Stomach (tissue), 9 donors: ENCODE measurements around the gene FLVCR1. TPM values are rescaled to one million over a fixed set of nuclear protein-coding genes. Genes with fewer than 3 reads are reported as not detected.
"Not testable (repeated sequence)": the region's sequence is repeated elsewhere in the genome, so short reads cannot be mapped to it uniquely, and the experiment has no call there.

Source experiments
- DNase-seq, 2 donors: peaks; one replicate each; pipeline versions ENCODE4 v3.0.0 to v3.0.0-alpha.2; 2013 to 2019
- H3K27ac ChIP-seq, 5 donors: fragments of 200-600 bp in 4 of 5; sonication (generic) in 4 of 5; one replicate each; pipeline ENCODE4 v1.5.1; 2013 to 2019; ENCODE audit warnings: mild to moderate bottlenecking in 1 of 5, moderate library complexity in 1 of 5
- H3K27me3 ChIP-seq, 3 donors: fragments of 200-600 bp; sonication (generic); one replicate each; pipeline ENCODE4 v1.5.1; 2017 to 2019; ENCODE audit warnings: mixed run types in 1 of 3
- H3K36me3 ChIP-seq, 4 donors: fragments of 200-600 bp; sonication (generic); 1 replicate in 3 of 4; 2 replicates in 1 of 4; pipeline ENCODE4 v1.5.1; 2016 to 2019
- H3K4me1 ChIP-seq, 4 donors: fragments of 200-600 bp; sonication (generic); one replicate each; pipeline ENCODE4 v1.5.1; 2016 to 2019
- H3K4me3 ChIP-seq, 4 donors: fragments of 200-600 bp; sonication (generic) in 3 of 4; one replicate each; pipeline ENCODE4 v1.5.1; 2016 to 2019; ENCODE audit warnings: mild to moderate bottlenecking in 1 of 4
- H3K9me3 ChIP-seq, 4 donors: fragments of 200-600 bp; sonication (generic); one replicate each; pipeline ENCODE4 v1.5.1; 2016 to 2019
- EP300 ChIP-seq: sonication (generic); formaldehyde crosslinking; IDR thresholded peaks from one replicate; pipeline ENCODE4 v1.6.1; 2017; ENCODE audit warnings: antibody characterized with exemption
- POLR2A ChIP-seq, 4 donors: fragments of 450-650 bp; IDR thresholded peaks; one replicate each; pipeline ENCODE4 v1.6.1; 2016; ENCODE audit warnings: antibody characterized with exemption in 4 of 4, control low read depth in 2 of 4, mild to moderate bottlenecking in 1 of 4, moderate library complexity in 1 of 4
- POLR2AphosphoS5 ChIP-seq, 3 donors: sonication (generic); formaldehyde crosslinking; IDR thresholded peaks; one replicate each; pipeline ENCODE4 v1.6.1; 2016; ENCODE audit warnings: antibody characterized with exemption in 3 of 3
- WGBS, 5 donors: extraction: QIAGEN DNeasy Blood & Tissue Kit in 3 of 5; methylation state at CpG; one replicate each; pipeline versions ENCODE4 v1.1.5 to v1.1.7; 2013 to 2018; 5-methylcytosine and 5-hydroxymethylcytosine counted together
- intact Hi-C: fragments of 100-400 bp; cut with DNase I; formaldehyde crosslinking; loops from one replicate; pipeline ENCODE4 v1.15.1; 2023; ENCODE audit warnings: low total_unique reads
- polyA plus RNA-seq, 3 donors: library from polyadenylated mRNA; stranded (reverse); fragments of 200-250 nt; gene quantifications; one replicate each; pipeline ENCODE4 v1.2.3, GENCODE V29; 2013
- total RNA-seq, 5 donors: library from RNA; depleted of rRNA; stranded (reverse); fragments of >200 nt; gene quantifications; one replicate each; pipeline versions ENCODE4 v1.1.0 to v1.2.3, GENCODE V29; 2014 to 2016
- TF ChIP-seq, protein P1 (sequence below), 7 experiments: fragments of 450-650 bp in 4 of 7; fragments of 200-600 bp in 3 of 7; sonication (generic) in 3 of 7; IDR thresholded peaks; one replicate each; pipeline ENCODE4 v1.5.1; 2016 to 2019; ENCODE audit warnings: antibody characterized with exemption in 7 of 7, control low read depth in 2 of 7, mild to moderate bottlenecking in 1 of 7
- donor health status: healthy with polysubstance abuse.
- donor health status: Bipolar disorder and iron deficiency.
- donor health status: healthy.

The FLVCR1 gene
- total and polyA plus RNA-seq, 8 donors, result 0.61 to 19.1 (median 6.3) TPM

DNA sequence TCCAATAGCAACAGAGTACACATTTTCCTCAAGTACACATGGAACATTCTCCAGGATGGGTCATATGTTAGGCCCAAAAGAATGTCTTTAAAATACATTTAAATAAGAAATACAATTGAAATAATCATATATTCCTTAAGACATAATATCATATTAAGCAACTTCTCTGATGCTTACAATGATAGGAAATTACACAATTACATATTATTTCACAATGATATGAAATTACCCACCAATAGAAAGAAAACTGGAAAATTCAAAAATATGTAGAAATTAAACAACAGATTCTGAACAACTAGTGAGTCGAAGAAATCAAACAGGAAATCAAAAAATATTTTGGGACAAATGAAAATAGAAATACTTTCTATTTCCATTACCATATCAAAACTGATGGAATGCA lies 45.6 kb downstream of the FLVCR1 start:
- 90 to 100% (median 95%) methylated on average over 1 of the region's 1 CpG for WGBS, 5 donors
- H3K36me3 ChIP-seq, result peaks cover 0 to 17% (median 15%) of the 10 kb centered on the region in 4 donors
- no peak overlapping the region for H3K27ac ChIP-seq
- TF ChIP-seq POLR2AphosphoS5 (IDR thresholded peaks at IDR 0.05) (no peak), EP300 (no peak), POLR2A (IDR thresholded peaks at IDR 0.05) (no peak)
- TF ChIP-seq, protein P1, sequence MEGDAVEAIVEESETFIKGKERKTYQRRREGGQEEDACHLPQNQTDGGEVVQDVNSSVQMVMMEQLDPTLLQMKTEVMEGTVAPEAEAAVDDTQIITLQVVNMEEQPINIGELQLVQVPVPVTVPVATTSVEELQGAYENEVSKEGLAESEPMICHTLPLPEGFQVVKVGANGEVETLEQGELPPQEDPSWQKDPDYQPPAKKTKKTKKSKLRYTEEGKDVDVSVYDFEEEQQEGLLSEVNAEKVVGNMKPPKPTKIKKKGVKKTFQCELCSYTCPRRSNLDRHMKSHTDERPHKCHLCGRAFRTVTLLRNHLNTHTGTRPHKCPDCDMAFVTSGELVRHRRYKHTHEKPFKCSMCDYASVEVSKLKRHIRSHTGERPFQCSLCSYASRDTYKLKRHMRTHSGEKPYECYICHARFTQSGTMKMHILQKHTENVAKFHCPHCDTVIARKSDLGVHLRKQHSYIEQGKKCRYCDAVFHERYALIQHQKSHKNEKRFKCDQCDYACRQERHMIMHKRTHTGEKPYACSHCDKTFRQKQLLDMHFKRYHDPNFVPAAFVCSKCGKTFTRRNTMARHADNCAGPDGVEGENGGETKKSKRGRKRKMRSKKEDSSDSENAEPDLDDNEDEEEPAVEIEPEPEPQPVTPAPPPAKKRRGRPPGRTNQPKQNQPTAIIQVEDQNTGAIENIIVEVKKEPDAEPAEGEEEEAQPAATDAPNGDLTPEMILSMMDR (IDR thresholded peaks at IDR 0.05), result no peak
- no peaks in the 10 kb centered on the region for H3K27me3 ChIP-seq
- peaks cover 13 to 37% (median 27%) of the 10 kb centered on the region in 4 donors for H3K9me3 ChIP-seq
- no peak for DNase-seq
- no peaks in the 10 kb centered on the region for H3K4me1 ChIP-seq
- no peak overlapping the region for H3K4me3 ChIP-seq
- intact Hi-C loops, result no loop called here

DNA sequence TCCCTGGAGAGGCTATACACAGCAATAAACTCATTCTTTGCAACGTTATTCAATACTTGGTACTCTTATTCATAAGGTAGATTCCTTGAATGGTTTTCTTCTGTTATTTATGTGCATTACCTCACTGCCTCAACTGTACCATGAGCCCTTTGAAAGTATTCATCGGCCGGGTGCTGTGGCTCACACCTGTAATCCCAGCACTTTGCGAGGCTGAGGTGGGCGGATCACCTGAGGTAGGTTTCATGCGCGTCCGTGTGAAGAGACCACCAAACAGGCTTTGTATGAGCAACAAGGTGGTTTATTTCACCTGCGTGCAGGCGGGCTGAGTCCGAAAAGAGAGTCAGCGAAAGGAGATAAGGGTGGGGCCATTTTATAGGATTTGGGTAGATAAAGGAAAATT lies 50.0 kb downstream of the FLVCR1 start:
- 69 to 82% (median 77%) methylated on average over 12 of the region's 12 CpGs for WGBS, 5 donors
- intact Hi-C loops, H3K27ac ChIP-seq, H3K27me3 ChIP-seq, H3K9me3 ChIP-seq, H3K36me3 ChIP-seq, H3K4me1 ChIP-seq, DNase-seq, H3K4me3 ChIP-seq: not testable (repeated sequence)

DNA sequence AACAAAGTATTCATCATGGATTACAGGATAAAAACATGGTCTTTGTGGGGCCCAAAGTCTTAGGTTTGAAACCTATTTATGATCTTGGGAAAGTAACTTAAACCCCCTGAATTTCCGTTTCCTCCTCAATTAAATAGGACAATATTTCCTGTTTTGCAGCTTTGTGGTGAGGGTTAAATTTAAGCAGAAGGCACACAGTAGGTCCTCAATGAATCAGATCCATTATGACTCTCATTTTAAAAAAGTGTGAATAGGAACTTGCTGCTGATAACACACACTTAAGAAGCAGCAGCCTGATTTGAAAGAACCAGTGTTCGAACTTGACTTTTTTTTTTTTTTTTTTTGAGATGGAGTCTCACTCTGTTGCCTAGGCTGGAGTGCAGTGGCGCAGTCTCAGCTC lies 50.9 kb downstream of the FLVCR1 start:
- no peak for DNase-seq
- Histone ChIP-seq H3K27me3 (no peaks in the 10 kb centered on the region), H3K36me3 (no peaks in the 10 kb centered on the region), H3K9me3 (no peaks in the 10 kb centered on the region), H3K27ac (no peak overlapping the region), H3K4me3 (no peak overlapping the region), H3K4me1 (no peaks in the 10 kb centered on the region)
- WGBS, 5 donors, result 75 to 96% (median 93%) methylated on average over 2 to 3 of the region's 3 CpGs
- intact Hi-C loops, result no loop called here
- TF ChIP-seq, protein P1 (IDR thresholded peaks at IDR 0.05), result no peak
- TF ChIP-seq EP300, result no peak
- TF ChIP-seq POLR2A (IDR thresholded peaks at IDR 0.05), result no peak
- no peak for TF ChIP-seq POLR2AphosphoS5 (IDR thresholded peaks at IDR 0.05)

DNA sequence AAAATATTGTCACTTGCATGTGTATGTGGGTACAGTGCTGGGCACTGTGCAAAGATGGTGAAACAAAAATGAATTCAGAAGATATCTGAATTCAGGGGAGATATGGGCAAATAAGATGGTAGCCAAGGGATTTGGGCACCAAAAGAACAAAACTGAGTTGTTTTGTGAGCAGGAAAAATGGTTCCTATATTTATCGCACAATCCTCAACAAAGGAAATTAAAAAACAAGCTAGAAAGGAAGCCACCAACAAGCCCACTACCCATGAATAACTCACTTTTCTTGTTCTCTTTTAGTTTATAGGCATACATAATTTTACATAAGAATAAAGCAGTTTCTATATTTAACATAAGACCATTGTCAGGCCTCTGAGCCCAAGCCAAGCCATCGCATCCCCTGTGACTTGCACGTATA lies 51.6 kb downstream of the FLVCR1 start:
- WGBS, 5 donors, result 91 to 100% (median 96%) methylated on average over 3 of the region's 3 CpGs
- Histone ChIP-seq H3K27me3 (no peaks in the 10 kb centered on the region), H3K4me3 (no peak overlapping the region), H3K36me3 (no peaks in the 10 kb centered on the region), H3K4me1 (no peaks in the 10 kb centered on the region), H3K9me3 (no peaks in the 10 kb centered on the region), H3K27ac (no peak overlapping the region)
- no peak for DNase-seq
- intact Hi-C loops, result no loop called here
- no peak for TF ChIP-seq POLR2AphosphoS5 (IDR thresholded peaks at IDR 0.05)
- no peak for TF ChIP-seq EP300
- TF ChIP-seq, protein P1 (IDR thresholded peaks at IDR 0.05), result no peak
- TF ChIP-seq POLR2A (IDR thresholded peaks at IDR 0.05), result no peak

DNA sequence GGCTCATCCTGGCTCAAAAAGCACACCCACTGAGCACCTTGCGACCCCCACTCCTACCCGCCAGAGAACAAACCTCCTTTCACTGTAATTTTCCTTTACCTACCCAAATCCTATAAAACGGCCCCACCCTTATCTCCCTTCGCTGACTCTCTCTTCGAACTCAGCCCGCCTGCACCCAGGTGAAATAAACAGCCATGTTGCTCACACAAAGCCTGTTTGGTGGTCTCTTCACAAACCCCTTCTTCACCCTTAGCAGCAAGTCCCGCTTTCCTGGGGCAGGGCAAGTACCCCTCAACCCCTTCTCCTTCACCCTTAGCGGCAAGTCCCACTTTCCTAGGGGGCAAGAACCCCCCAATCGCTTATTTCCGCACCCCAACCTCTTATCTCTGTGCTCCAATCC lies 52.1 kb downstream of the FLVCR1 start:
- DNase-seq, intact Hi-C loops, H3K4me1 ChIP-seq, H3K36me3 ChIP-seq, H3K9me3 ChIP-seq, H3K27me3 ChIP-seq, H3K4me3 ChIP-seq, H3K27ac ChIP-seq: not testable (repeated sequence)
- 75 to 80% (median 79%) methylated on average over 6 to 8 of the region's 10 CpGs for WGBS, 5 donors

DNA sequence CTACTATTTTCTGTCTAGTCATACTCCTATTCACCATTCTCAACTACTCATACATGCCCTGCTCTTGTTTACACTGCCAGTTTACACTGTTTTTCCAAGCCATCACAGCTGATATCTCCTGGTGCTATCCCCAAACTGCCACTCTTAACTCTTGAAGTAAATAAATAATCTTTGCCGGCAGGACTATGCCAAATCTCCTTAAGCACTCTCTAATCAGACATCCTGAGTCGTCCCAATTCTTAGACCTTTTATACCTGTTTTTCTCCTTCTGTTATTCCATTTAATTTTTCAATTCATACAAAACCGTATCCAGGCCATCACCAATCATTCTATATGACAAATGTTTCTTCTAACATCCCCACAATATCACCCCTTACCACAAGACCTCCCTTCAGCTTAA lies 55.6 kb downstream of the FLVCR1 start:
- DNase-seq, H3K27me3 ChIP-seq, intact Hi-C loops, H3K36me3 ChIP-seq, H3K4me3 ChIP-seq, H3K27ac ChIP-seq, H3K9me3 ChIP-seq: not testable (repeated sequence)
- peaks cover 0 to 24% (median 8%) of the 10 kb centered on the region in 4 donors for H3K4me1 ChIP-seq
- WGBS, 5 donors, result 45 to 79% (median 55%) methylated on average over 2 to 3 of the region's 3 CpGs

DNA sequence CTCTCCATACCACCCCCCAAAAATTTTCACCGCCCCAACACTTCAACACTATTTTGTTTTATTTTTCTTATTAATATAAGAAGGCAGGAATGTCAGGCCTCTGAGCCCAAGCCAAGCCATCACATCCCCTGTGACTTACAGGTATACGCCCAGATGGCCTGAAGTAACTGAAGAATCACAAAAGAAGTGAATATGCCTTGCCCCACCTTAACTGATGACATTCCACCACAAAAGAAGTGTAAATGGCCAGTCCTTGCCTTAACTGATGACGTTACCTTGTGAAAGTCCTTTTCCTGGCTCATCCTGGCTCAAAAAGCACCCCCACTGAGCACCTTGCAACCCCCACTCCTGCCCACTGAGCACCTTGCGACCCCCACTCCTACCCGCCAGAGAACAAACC lies 56.0 kb downstream of the FLVCR1 start:
- 61 to 92% (median 84%) methylated on average over 3 to 4 of the region's 5 CpGs for WGBS, 5 donors
- H3K36me3 ChIP-seq, DNase-seq, H3K9me3 ChIP-seq, H3K4me3 ChIP-seq, H3K27ac ChIP-seq, H3K27me3 ChIP-seq, intact Hi-C loops: not testable (repeated sequence)
- peaks cover 0 to 24% (median 8%) of the 10 kb centered on the region in 4 donors for H3K4me1 ChIP-seq
